Tibial nerve (tissue), 4 donors: Measurements from ENCODE around the gene TCF7L1.

Source experiments
- EP300 ChIP-seq, 2 donors: sonication (generic); formaldehyde crosslinking; IDR thresholded peaks; one replicate each; pipeline ENCODE4 v1.6.1; 2017; ENCODE audit warnings: antibody characterized with exemption in 2 of 2, mild to moderate bottlenecking in 1 of 2
- POLR2A ChIP-seq, 2 donors: fragments of 450-650 bp; IDR thresholded peaks; one replicate each; pipeline ENCODE4 v1.6.1; 2017; ENCODE audit warnings: antibody characterized with exemption in 2 of 2, mild to moderate bottlenecking in 2 of 2, moderate library complexity in 2 of 2
- TF ChIP-seq, protein P1 (sequence below), 5 experiments: fragments of 200-600 bp in 3 of 5; fragments of 450-650 bp in 2 of 5; sonication (generic) in 3 of 5; IDR thresholded peaks; one replicate each; pipeline ENCODE4 v1.5.1; 2016 to 2019; ENCODE audit warnings: antibody characterized with exemption in 5 of 5, mild to moderate bottlenecking in 3 of 5, moderate library complexity in 2 of 5

DNA sequence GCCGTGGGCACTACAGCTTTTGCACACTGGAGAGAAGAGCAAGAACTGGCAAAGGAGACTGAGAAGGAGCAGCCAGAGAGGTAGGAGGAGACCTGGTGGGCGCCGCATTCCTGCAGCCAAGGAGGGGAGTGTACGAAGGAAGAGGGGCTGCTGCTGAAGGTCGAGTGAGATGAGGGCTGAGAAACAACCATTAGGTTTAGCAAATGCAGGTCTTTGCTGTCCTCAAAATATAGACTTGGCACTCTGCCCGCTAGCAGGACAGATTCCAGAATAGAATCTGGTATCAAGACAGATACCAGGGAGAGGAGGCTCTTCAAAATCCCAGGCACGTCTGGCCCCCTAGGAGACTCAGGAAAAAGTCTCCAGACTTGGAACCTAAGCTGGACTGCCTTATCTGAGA, 111.6 kb downstream of the TCF7L1 start:
- TF ChIP-seq, protein P1, sequence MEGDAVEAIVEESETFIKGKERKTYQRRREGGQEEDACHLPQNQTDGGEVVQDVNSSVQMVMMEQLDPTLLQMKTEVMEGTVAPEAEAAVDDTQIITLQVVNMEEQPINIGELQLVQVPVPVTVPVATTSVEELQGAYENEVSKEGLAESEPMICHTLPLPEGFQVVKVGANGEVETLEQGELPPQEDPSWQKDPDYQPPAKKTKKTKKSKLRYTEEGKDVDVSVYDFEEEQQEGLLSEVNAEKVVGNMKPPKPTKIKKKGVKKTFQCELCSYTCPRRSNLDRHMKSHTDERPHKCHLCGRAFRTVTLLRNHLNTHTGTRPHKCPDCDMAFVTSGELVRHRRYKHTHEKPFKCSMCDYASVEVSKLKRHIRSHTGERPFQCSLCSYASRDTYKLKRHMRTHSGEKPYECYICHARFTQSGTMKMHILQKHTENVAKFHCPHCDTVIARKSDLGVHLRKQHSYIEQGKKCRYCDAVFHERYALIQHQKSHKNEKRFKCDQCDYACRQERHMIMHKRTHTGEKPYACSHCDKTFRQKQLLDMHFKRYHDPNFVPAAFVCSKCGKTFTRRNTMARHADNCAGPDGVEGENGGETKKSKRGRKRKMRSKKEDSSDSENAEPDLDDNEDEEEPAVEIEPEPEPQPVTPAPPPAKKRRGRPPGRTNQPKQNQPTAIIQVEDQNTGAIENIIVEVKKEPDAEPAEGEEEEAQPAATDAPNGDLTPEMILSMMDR (IDR thresholded peaks at IDR 0.05) = no peak
- TF ChIP-seq EP300 (IDR thresholded peaks at IDR 0.05) (no peak), POLR2A (IDR thresholded peaks at IDR 0.05) (no peak)
